Measurements from ENCODE around the gene HDLBP.

HDLBP gene

DNA sequence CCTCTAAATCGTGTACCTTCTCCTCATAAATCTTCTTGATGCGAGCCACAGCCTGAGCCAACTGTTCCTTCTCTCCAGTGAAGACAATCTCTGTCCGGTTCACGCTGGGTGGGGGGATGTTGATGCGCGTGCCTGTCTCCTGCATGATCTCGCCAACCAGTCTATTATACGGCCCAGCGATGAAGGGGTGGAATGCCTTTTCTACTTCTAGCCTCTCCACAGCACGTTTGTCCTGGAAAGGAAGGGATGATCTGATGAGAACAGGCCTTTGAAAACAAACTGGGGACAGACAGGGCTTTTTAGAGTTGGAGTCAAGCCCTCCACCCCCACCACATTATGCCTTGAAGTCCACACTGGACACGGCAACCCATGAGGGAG, 59.3 kb downstream of the HDLBP start (continued):
- TF ChIP-seq, protein P1, sequence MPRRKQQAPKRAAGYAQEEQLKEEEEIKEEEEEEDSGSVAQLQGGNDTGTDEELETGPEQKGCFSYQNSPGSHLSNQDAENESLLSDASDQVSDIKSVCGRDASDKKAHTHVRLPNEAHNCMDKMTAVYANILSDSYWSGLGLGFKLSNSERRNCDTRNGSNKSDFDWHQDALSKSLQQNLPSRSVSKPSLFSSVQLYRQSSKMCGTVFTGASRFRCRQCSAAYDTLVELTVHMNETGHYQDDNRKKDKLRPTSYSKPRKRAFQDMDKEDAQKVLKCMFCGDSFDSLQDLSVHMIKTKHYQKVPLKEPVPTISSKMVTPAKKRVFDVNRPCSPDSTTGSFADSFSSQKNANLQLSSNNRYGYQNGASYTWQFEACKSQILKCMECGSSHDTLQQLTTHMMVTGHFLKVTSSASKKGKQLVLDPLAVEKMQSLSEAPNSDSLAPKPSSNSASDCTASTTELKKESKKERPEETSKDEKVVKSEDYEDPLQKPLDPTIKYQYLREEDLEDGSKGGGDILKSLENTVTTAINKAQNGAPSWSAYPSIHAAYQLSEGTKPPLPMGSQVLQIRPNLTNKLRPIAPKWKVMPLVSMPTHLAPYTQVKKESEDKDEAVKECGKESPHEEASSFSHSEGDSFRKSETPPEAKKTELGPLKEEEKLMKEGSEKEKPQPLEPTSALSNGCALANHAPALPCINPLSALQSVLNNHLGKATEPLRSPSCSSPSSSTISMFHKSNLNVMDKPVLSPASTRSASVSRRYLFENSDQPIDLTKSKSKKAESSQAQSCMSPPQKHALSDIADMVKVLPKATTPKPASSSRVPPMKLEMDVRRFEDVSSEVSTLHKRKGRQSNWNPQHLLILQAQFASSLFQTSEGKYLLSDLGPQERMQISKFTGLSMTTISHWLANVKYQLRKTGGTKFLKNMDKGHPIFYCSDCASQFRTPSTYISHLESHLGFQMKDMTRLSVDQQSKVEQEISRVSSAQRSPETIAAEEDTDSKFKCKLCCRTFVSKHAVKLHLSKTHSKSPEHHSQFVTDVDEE (CRISPR knock-in tag; IDR thresholded peaks at IDR 0.05), result no peak
- TF ChIP-seq ZNF8 (CRISPR knock-in tag; IDR thresholded peaks at IDR 0.05) (no peak), RARB (CRISPR knock-in tag; IDR thresholded peaks at IDR 0.05) (no peak)

DNA sequence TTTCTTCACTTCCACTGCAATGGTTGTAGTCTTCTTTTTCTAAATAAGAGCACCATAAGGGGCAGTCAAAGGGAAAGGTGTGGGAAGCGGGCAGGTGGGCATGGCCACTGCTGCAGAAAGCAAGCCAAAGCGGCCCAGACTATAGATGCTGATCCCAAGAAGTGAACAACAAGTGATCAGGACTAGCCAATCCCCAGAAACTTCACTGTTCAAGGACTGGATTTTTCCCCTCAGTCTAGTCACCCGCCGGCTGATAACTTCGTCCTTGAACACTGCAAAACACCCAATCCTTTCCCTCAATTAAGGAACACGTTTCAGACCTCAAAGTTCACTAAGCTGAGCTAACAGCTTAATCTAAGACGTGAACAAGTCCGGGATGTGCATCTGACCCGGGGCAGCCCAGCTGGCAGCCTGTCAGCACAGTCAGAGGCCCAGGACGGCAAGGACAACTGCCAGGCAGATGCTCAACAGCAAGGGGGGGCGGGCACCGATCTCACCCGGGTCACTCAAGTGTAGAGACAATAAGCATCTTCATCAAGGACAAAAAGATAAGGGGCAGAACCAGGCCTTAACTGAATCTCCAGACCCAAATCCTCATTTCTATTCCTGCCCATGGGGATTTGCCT, 59.8 kb downstream of the HDLBP start:
- TF ChIP-seq, protein P2, sequence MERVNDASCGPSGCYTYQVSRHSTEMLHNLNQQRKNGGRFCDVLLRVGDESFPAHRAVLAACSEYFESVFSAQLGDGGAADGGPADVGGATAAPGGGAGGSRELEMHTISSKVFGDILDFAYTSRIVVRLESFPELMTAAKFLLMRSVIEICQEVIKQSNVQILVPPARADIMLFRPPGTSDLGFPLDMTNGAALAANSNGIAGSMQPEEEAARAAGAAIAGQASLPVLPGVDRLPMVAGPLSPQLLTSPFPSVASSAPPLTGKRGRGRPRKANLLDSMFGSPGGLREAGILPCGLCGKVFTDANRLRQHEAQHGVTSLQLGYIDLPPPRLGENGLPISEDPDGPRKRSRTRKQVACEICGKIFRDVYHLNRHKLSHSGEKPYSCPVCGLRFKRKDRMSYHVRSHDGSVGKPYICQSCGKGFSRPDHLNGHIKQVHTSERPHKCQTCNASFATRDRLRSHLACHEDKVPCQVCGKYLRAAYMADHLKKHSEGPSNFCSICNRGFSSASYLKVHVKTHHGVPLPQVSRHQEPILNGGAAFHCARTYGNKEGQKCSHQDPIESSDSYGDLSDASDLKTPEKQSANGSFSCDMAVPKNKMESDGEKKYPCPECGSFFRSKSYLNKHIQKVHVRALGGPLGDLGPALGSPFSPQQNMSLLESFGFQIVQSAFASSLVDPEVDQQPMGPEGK (CRISPR knock-in tag; IDR thresholded peaks at IDR 0.05; ENCODE audit: borderline replicate concordance), result no peak
- no peak for TF ChIP-seq ISL1 (CRISPR knock-in tag; IDR thresholded peaks at IDR 0.05)
- TF ChIP-seq, protein P1 (CRISPR knock-in tag; IDR thresholded peaks at IDR 0.05), result no peak
- no peak for TF ChIP-seq TOX (CRISPR knock-in tag; IDR thresholded peaks at IDR 0.05; ENCODE audit: borderline replicate concordance)
- TF ChIP-seq TCF4 (CRISPR knock-in tag; IDR thresholded peaks at IDR 0.05; ENCODE audit: borderline replicate concordance), result no peak
- TF ChIP-seq, protein P3, sequence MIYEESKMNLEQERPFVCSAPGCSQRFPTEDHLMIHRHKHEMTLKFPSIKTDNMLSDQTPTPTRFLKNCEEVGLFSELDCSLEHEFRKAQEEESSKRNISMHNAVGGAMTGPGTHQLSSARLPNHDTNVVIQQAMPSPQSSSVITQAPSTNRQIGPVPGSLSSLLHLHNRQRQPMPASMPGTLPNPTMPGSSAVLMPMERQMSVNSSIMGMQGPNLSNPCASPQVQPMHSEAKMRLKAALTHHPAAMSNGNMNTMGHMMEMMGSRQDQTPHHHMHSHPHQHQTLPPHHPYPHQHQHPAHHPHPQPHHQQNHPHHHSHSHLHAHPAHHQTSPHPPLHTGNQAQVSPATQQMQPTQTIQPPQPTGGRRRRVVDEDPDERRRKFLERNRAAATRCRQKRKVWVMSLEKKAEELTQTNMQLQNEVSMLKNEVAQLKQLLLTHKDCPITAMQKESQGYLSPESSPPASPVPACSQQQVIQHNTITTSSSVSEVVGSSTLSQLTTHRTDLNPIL (CRISPR knock-in tag; IDR thresholded peaks at IDR 0.05; ENCODE audit: low read depth), result no peak
- TF ChIP-seq ZNF8 (CRISPR knock-in tag; IDR thresholded peaks at IDR 0.05), result no peak
- no peak for TF ChIP-seq ARNTL (CRISPR knock-in tag; IDR thresholded peaks at IDR 0.05; ENCODE audit: borderline replicate concordance, low read depth)
- ATAC-seq, result no peak

DNA sequence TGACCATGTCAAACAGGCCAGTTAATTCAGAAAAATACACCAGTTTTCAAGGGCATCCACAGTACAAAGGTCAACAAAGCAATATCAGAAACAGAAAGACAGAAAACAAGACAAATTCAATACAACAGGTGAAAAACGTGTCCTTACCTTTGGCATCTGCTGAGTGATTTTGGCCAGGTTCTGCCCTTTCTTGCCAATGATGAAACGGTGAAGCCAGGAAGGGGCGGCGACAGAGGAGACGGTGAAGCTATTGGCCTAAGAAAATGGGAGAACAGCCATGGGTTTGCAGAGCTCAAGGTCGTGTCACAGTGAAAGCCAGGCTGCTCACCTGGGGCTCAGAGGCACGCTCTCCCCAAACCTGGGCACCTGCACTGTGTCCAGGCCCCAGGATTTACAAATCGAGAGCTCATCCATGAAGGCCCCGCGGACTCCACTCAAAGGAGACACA, 60.5 kb downstream of the HDLBP start:
- TF ChIP-seq, protein P3 (CRISPR knock-in tag; IDR thresholded peaks at IDR 0.05; ENCODE audit: low read depth), result no peak
- no peak for TF ChIP-seq PPARA (CRISPR knock-in tag; IDR thresholded peaks at IDR 0.05; ENCODE audit: borderline replicate concordance)
- no peak for TF ChIP-seq TOX (CRISPR knock-in tag; IDR thresholded peaks at IDR 0.05; ENCODE audit: borderline replicate concordance)
- TF ChIP-seq, protein P4, sequence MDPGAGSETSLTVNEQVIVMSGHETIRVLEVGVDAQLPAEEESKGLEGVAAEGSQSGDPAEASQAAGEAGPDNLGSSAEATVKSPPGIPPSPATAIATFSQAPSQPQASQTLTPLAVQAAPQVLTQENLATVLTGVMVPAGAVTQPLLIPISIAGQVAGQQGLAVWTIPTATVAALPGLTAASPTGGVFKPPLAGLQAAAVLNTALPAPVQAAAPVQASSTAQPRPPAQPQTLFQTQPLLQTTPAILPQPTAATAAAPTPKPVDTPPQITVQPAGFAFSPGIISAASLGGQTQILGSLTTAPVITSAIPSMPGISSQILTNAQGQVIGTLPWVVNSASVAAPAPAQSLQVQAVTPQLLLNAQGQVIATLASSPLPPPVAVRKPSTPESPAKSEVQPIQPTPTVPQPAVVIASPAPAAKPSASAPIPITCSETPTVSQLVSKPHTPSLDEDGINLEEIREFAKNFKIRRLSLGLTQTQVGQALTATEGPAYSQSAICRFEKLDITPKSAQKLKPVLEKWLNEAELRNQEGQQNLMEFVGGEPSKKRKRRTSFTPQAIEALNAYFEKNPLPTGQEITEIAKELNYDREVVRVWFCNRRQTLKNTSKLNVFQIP (CRISPR knock-in tag; IDR thresholded peaks at IDR 0.05; ENCODE audit: borderline replicate concordance, low read depth), result no peak
- no peak for TF ChIP-seq ARNTL (CRISPR knock-in tag; IDR thresholded peaks at IDR 0.05; ENCODE audit: borderline replicate concordance, low read depth)
- TF ChIP-seq, protein P1 (CRISPR knock-in tag; IDR thresholded peaks at IDR 0.05), result no peak
- no peak for TF ChIP-seq ZNF8 (CRISPR knock-in tag; IDR thresholded peaks at IDR 0.05)
- no peak for TF ChIP-seq RARB (CRISPR knock-in tag; IDR thresholded peaks at IDR 0.05)
- TF ChIP-seq ISL1 (CRISPR knock-in tag; IDR thresholded peaks at IDR 0.05), result no peak
- TF ChIP-seq, protein P2 (CRISPR knock-in tag; IDR thresholded peaks at IDR 0.05; ENCODE audit: borderline replicate concordance), result no peak
- no peak for TF ChIP-seq OSR1 (CRISPR knock-in tag; IDR thresholded peaks at IDR 0.05)
- TF ChIP-seq GLIS3 (CRISPR knock-in tag; IDR thresholded peaks at IDR 0.05), result no peak
- TF ChIP-seq ZNF565 (CRISPR knock-in tag; conservative IDR thresholded peaks at IDR 0.05; ENCODE audit: low read depth), result no peak
- no peak for TF ChIP-seq BACH2 (CRISPR knock-in tag; IDR thresholded peaks at IDR 0.05; ENCODE audit: borderline replicate concordance)
- TF ChIP-seq TCF4 (CRISPR knock-in tag; IDR thresholded peaks at IDR 0.05; ENCODE audit: borderline replicate concordance), result no peak
- no peak for TF ChIP-seq ESRRG (CRISPR knock-in tag; IDR thresholded peaks at IDR 0.05)
- no peak for TF ChIP-seq ZFP3 (CRISPR knock-in tag; IDR thresholded peaks at IDR 0.05)

More for the DNA sequence above, 60.5 kb downstream of the HDLBP start:
- no peak for ATAC-seq
